RKO (cell line): ENCODE results near the gene KAZN.

Experiments used
- DNase-seq: peaks from one replicate; pipeline ENCODE4 v3.0.0-alpha.2; 2016; ENCODE audit warnings: low spot score

KAZN gene

DNA sequence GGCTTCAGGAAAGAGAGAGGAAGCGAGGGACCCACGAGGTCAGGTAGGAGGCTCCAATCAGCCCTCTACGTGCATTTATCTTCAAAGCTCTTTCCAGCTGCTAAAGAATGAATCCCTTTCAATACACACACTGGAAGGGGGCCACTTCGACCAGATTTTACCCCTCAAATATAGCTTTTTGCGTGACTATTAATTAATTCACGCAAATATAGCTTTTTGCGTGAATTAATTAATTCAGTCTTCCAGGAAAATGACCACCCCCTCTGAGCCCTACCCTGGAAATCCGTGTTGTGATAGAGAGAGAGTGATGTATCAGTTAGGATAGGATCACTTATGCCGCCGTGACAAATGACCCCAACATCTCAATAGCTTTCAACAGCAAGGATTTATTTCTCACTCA lies 289.9 kb downstream of the KAZN start:
- no peak for DNase-seq

DNA sequence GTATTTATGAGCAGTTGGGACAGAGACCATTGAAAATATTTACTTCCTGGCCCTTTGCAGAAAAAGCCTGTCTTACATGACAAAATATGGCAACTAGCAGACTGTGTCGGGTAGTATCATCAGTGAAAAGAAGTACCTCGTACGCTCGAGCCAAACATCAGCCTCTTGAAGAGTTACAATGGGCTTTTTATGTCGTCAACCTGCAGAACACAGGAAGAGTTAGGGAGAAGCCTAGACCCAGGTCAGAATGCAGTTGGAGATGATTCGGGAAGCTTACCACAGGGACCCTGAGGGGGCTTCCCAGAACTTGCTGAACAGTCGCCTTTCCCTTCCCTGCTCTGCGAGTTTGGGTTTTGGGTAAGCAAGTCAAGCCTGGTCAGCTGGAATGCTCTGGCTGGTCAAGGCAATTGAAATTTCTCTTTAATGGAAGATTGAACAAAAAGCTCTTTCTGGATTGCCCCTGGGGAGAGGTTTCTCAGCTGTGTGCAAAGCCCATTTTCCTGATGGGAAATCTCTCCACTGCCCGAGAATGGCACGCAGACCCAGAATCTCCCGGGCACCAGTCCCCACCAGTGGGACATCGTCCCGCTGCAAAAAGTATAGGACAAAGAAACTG lies 291.4 kb downstream of the KAZN start:
- no peak for DNase-seq

DNA sequence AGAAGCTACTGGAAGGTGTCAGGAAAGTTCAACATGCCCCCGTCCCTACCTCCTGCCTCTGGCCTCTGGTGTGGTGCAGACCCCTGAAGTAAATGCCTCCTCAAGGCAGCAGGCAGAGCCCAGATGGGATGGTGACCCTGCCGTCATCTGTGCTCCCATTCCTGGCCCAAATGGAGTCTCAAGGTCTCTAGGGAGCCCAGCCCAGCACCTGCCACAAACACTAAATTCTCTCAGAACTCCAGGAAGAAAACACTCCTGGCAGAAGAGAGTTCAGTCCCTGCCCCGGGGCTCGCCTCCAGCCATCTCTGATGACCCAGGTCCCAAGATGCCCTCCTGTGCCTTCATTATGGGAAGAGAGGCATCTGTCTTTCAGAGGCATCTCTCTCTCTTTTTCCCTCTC lies 293.5 kb downstream of the KAZN start:
- no peak for DNase-seq

GRCh38 chr1:14894811-14895560 lies 296.5 kb downstream of the KAZN start:
- no peak for DNase-seq

- no peak for DNase-seq
These were observed 297.2 kb downstream of the KAZN start for GRCh38 chr1:14895727-14896126.

- no peak for DNase-seq
These were observed 298.0 kb downstream of the KAZN start for GRCh38 chr1:14896381-14897079.

DNA sequence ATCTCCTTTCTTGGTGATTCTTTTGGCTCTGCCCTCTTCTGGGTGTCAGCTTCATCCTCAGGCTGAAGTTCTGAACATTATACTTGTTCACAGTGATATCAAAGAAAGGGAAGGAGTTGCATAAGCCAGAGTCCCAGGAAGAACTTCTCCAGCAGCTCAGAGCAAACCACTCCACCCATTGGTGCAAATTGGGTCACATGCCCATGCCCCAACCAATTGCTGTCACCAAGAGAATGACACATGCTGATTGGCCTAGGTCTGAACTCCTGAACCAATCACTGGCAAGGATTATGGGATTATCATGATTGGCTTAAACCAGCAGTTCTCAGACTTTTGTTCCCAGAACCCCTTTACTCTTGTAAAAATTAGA lies 298.6 kb downstream of the KAZN start:
- DNase-seq = peak; percentile 22

GRCh38 chr1:14897547-14897946 lies 299.1 kb downstream of the KAZN start:
- DNase-seq = no peak

- no peak for DNase-seq
These were observed 299.6 kb downstream of the KAZN start for GRCh38 chr1:14897997-14898645.

GRCh38 chr1:14899686-14900085 lies 301.2 kb downstream of the KAZN start:
- DNase-seq = no peak

GRCh38 chr1:14901371-14901954 lies 303.0 kb downstream of the KAZN start:
- no peak for DNase-seq

- DNase-seq = no peak
These were observed 305.4 kb downstream of the KAZN start for GRCh38 chr1:14903922-14904321.

- no peak for DNase-seq
These were observed 308.2 kb downstream of the KAZN start for GRCh38 chr1:14906665-14907064.

GRCh38 chr1:14907416-14907815 lies 308.9 kb downstream of the KAZN start:
- no peak for DNase-seq

GRCh38 chr1:14909273-14909672 lies 310.8 kb downstream of the KAZN start:
- no peak for DNase-seq

- DNase-seq = no peak
These were observed 311.5 kb downstream of the KAZN start for GRCh38 chr1:14909920-14910460.

- DNase-seq = no peak
These were observed 312.7 kb downstream of the KAZN start for GRCh38 chr1:14910984-14911721.

GRCh38 chr1:14912839-14913481 lies 314.5 kb downstream of the KAZN start:
- DNase-seq = no peak

DNA sequence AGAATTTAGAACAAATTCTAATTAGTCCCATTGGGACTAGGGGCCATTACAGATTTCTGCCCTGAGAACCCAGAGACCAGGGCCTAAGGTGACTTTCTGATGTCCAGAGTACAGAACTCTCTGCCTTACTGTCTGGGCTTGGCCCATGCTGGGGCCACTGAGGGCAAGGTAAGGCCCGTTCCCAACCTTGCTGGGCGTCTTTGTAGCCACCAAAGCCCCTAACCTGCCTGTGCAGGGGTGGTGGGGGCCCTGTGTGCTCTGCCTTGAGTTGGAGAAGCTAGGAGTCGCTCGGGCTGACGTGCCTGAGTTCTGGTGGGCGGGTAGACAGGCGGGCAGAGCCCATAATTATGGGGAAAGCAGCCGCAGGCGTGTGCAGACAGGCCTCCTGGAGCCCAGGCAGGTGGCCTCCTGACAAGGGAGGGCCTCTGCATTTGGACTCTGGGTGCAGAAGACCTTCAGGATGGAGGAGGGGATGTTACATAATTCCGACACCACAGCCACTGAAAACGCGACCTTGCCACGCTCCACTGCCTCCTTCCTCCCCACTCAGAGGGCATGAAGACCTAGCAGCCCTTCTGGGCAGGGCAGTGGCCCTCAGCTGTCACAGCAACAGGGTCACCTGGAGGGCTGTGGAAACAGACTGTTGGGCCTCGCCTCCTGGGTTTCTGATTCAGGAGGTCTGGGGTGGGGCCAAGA lies 315.1 kb downstream of the KAZN start:
- DNase-seq = no peak

- DNase-seq = no peak
These were observed 316.0 kb downstream of the KAZN start for GRCh38 chr1:14914351-14914988.
